OCI-LY1 (cell line): ENCODE results near the gene L1CAM.

ENCODE experiments used
- H2AFZ ChIP-seq: fragments of 200-600 bp; sonication (generic), shearing (Covaris generic); 2 replicates; pipeline ENCODE4 v1.6.0; 2014; ENCODE audit warnings: antibody characterized with exemption, mild to moderate bottlenecking, low read length
- H3F3A ChIP-seq: fragments of 200-600 bp; sonication (generic), shearing (Covaris generic); 2 replicates; pipeline ENCODE4 v1.6.0; 2014; ENCODE audit warnings: mild to moderate bottlenecking, antibody characterized with exemption, low read length, moderate library complexity; ENCODE audit not compliant: insufficient read depth
- H3K27ac ChIP-seq: fragments of 200-600 bp; sonication (generic); 2 replicates; pipeline ENCODE4 v1.5.1; 2014; ENCODE audit warnings: low read length, mixed run types, mild to moderate bottlenecking, low read depth; ENCODE audit not compliant: poor library complexity, severe bottlenecking
- H3K27me3 ChIP-seq: fragments of 200-600 bp; sonication (generic); 2 replicates; pipeline ENCODE4 v1.6.0; 2014; ENCODE audit warnings: antibody characterized with exemption, mild to moderate bottlenecking, low read length, moderate library complexity; ENCODE audit not compliant: insufficient read depth
- H3K36me3 ChIP-seq: fragments of 200-600 bp; sonication (generic); 2 replicates; pipeline ENCODE4 v1.6.1; 2014; ENCODE audit warnings: mild to moderate bottlenecking, antibody characterized with exemption, low read length, moderate library complexity, mixed read lengths; ENCODE audit not compliant: insufficient read depth
- H3K4me1 ChIP-seq: fragments of 200-600 bp; sonication (generic); 2 replicates; pipeline ENCODE4 v1.5.1; 2014; ENCODE audit warnings: mild to moderate bottlenecking, low read length, moderate library complexity; ENCODE audit not compliant: insufficient read depth, severe bottlenecking
- H3K4me2 ChIP-seq: fragments of 200-600 bp; sonication (generic), shearing (Covaris generic); 2 replicates; pipeline ENCODE4 v1.6.1; 2014; ENCODE audit warnings: low read length
- H3K4me3 ChIP-seq: fragments of 200-600 bp; sonication (generic); 2 replicates; pipeline ENCODE4 v1.5.1; 2014; ENCODE audit warnings: low read length, low read depth, mild to moderate bottlenecking, mixed read lengths; ENCODE audit not compliant: poor library complexity, severe bottlenecking
- H3K79me2 ChIP-seq: fragments of 200-600 bp; shearing (Covaris generic); 2 replicates; pipeline ENCODE4 v1.6.1; 2016; ENCODE audit warnings: mixed run types, low read length, mixed read lengths; ENCODE audit not compliant: insufficient read depth
- H3K9ac ChIP-seq: fragments of 200-600 bp; sonication (generic), shearing (Covaris generic); 2 replicates; pipeline ENCODE4 v1.6.1; 2014; ENCODE audit warnings: mild to moderate bottlenecking, low read length, mixed read lengths
- H3K9me2 ChIP-seq: fragments of 200-600 bp; sonication (generic), shearing (Covaris generic); 2 replicates; pipeline ENCODE4 v1.6.1; 2014; ENCODE audit warnings: low read depth, mild to moderate bottlenecking, low read length, mixed read lengths
- H3K9me3 ChIP-seq: fragments of 200-600 bp; shearing (Covaris generic); 2 replicates; pipeline ENCODE4 v1.6.1; 2014; ENCODE audit warnings: low read length, mixed read lengths
- H4K20me1 ChIP-seq: fragments of 200-600 bp; sonication (generic), shearing (Covaris generic); 2 replicates; pipeline ENCODE4 v1.6.0; 2016; ENCODE audit warnings: mild to moderate bottlenecking, low read length; ENCODE audit not compliant: insufficient read depth
- EZH2 ChIP-seq: fragments of 200-600 bp; sonication (generic), shearing (Covaris generic); IDR thresholded peaks from 2 replicates; pipeline ENCODE4 v1.8.0; 2017; ENCODE audit warnings: borderline replicate concordance, mixed run types, mild to moderate bottlenecking, antibody characterized with exemption, low read length, moderate library complexity, mixed read lengths
- TF ChIP-seq, protein P1 (sequence below): fragments of 200-600 bp; sonication (generic), shearing (Covaris generic); IDR thresholded peaks from 2 replicates; pipeline ENCODE4 v1.5.1; 2017; ENCODE audit warnings: mild to moderate bottlenecking, antibody characterized with exemption, low read length, moderate library complexity, mixed read lengths

The L1CAM gene

GRCh38 chrX:153870288-153870690 lies 15.7 kb downstream of the L1CAM start:
- H3K36me3 ChIP-seq: no peaks in the 10 kb centered on the region
- no peaks in the 10 kb centered on the region for H3K9me3 ChIP-seq
- H3K79me2 ChIP-seq: no peaks in the 10 kb centered on the region
- no peak overlapping the region for H3K27ac ChIP-seq
- H3K4me3 ChIP-seq: no peak overlapping the region
- no peaks in the 10 kb centered on the region for H3K9me2 ChIP-seq
- no peak overlapping the region for H3K9ac ChIP-seq
- no peak for TF ChIP-seq EZH2
- TF ChIP-seq, protein P1, sequence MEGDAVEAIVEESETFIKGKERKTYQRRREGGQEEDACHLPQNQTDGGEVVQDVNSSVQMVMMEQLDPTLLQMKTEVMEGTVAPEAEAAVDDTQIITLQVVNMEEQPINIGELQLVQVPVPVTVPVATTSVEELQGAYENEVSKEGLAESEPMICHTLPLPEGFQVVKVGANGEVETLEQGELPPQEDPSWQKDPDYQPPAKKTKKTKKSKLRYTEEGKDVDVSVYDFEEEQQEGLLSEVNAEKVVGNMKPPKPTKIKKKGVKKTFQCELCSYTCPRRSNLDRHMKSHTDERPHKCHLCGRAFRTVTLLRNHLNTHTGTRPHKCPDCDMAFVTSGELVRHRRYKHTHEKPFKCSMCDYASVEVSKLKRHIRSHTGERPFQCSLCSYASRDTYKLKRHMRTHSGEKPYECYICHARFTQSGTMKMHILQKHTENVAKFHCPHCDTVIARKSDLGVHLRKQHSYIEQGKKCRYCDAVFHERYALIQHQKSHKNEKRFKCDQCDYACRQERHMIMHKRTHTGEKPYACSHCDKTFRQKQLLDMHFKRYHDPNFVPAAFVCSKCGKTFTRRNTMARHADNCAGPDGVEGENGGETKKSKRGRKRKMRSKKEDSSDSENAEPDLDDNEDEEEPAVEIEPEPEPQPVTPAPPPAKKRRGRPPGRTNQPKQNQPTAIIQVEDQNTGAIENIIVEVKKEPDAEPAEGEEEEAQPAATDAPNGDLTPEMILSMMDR: no peak
- H3K4me1 ChIP-seq: no peaks in the 10 kb centered on the region
- no peaks in the 10 kb centered on the region for H3K27me3 ChIP-seq
- H3K4me2 ChIP-seq: no peak overlapping the region
- no peaks in the 10 kb centered on the region for H3F3A ChIP-seq
- no peaks in the 10 kb centered on the region for H4K20me1 ChIP-seq
- no peak overlapping the region for H2AFZ ChIP-seq

DNA sequence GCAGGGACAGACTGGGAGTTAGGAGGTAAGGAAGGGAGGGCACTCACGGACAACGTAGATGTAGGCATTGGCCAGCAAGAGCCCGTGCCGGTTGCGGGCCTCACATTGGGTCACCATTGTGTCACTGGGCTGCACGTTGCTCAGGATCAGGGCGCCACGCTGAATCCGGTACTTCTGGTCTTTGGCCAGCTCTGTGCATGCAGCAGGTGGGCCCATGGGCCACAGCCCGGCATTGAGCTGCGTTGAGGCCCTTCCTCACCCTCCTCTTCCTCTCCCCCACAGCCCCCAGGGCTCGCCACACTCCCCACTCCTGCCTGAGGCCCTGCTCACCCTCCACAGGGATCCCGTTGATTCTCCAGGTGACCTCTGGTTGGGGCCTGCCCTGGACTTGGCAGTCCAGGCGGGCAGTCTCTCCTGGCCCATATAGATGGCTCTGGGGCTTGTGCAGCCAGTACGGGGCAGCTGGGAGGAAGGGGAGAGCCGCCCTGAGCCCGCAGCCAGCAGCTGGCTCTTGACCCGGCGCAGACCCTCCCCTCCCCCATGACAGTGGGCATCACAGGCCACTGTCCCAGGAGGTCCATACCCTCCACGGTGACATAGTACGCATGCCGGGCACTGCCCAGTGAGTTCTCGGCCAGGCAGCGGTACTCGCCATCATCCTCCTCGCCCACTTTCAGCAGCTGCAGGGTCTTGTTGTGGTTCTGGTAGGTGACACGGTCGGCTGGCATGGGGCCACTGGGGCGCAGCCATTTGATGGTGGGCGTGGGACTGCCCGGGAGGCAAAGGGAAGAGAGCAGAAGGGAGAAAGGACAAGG lies 16.3 kb downstream of the L1CAM start:
- Histone ChIP-seq H3K79me2 (no peaks in the 10 kb centered on the region), H3K4me3 (no peak overlapping the region), H3K9ac (no peak overlapping the region), H3K36me3 (no peaks in the 10 kb centered on the region), H4K20me1 (no peaks in the 10 kb centered on the region), H3K9me3 (no peaks in the 10 kb centered on the region), H3K9me2 (no peaks in the 10 kb centered on the region), H3K4me1 (no peaks in the 10 kb centered on the region), H2AFZ (no peak overlapping the region), H3K4me2 (no peak overlapping the region), H3K27ac (no peak overlapping the region), H3F3A (no peaks in the 10 kb centered on the region), H3K27me3 (no peaks in the 10 kb centered on the region)
- TF ChIP-seq, protein P1: no peak
- no peak for TF ChIP-seq EZH2

GRCh38 chrX:153868576-153869472 lies 17.1 kb downstream of the L1CAM start:
- H3K36me3 ChIP-seq: no peaks in the 10 kb centered on the region
- no peak overlapping the region for H3K9ac ChIP-seq
- H3K27ac ChIP-seq: no peak overlapping the region
- no peaks in the 10 kb centered on the region for H3K9me3 ChIP-seq
- H3K4me2 ChIP-seq: no peak overlapping the region
- H3K27me3 ChIP-seq: no peaks in the 10 kb centered on the region
- no peak overlapping the region for H2AFZ ChIP-seq
- no peak overlapping the region for H3K4me3 ChIP-seq
- H3K9me2 ChIP-seq: no peaks in the 10 kb centered on the region
- TF ChIP-seq EZH2: no peak
- TF ChIP-seq, protein P1: no peak
- no peaks in the 10 kb centered on the region for H3K4me1 ChIP-seq
- no peaks in the 10 kb centered on the region for H4K20me1 ChIP-seq
- no peaks in the 10 kb centered on the region for H3F3A ChIP-seq
- no peaks in the 10 kb centered on the region for H3K79me2 ChIP-seq
